Adrenal gland (tissue), 12 donors: ENCODE results near the gene ARHGAP40. TPM values are rescaled to one million over a fixed set of nuclear protein-coding genes. Genes with fewer than 3 reads are reported as not detected.

Experiments
- DNase-seq, 7 donors: peaks; one replicate each; pipeline ENCODE4 v3.0.0-alpha.2; 2019 to 2020
- H3K27ac ChIP-seq, 5 donors: fragments of 200-600 bp; sonication (generic) in 4 of 5; 1 replicate in 3 of 5; 2 replicates in 2 of 5; pipeline versions ENCODE4 v1.5.1 to v1.8.0; 2016 to 2020; ENCODE audit warnings: mild to moderate bottlenecking in 1 of 5
- H3K27me3 ChIP-seq: fragments of 200-600 bp; 2 replicates; pipeline ENCODE4 v1.8.0; 2021
- H3K36me3 ChIP-seq, 2 donors: fragments of 200-600 bp; replicated peaks in 1 of 2; 1 replicate in 1 of 2; 2 replicates in 1 of 2; pipeline versions ENCODE4 v1.5.1 to v1.8.0; 2018 to 2022
- H3K4me1 ChIP-seq, 2 donors: fragments of 200-600 bp; replicated peaks in 1 of 2; 1 replicate in 1 of 2; 2 replicates in 1 of 2; pipeline versions ENCODE4 v1.5.1 to v1.8.0; 2018 to 2021
- H3K4me3 ChIP-seq, 4 donors: fragments of 200-600 bp; sonication (generic) in 3 of 4; one replicate each; pipeline ENCODE4 v1.5.1; 2016 to 2018
- H3K9me3 ChIP-seq, 3 donors: fragments of 200-600 bp; sonication (generic) in 1 of 3; replicated peaks in 1 of 3; 1 replicate in 2 of 3; 2 replicates in 1 of 3; pipeline versions ENCODE4 v1.5.1 to v1.8.0; 2016 to 2021
- POLR2A ChIP-seq, 2 donors: fragments of 450-650 bp; IDR thresholded peaks; one replicate each; pipeline ENCODE4 v1.6.1; 2017; ENCODE audit warnings: antibody characterized with exemption in 2 of 2, mild to moderate bottlenecking in 2 of 2, moderate library complexity in 1 of 2
- WGBS, 4 donors: extraction: QIAGEN DNeasy Blood & Tissue Kit in 2 of 4; methylation state at CpG; one replicate each; pipeline versions ENCODE4 v1.1.5 to v1.1.7; 2013 to 2017; 5-methylcytosine and 5-hydroxymethylcytosine counted together
- intact Hi-C, 2 donors: fragments of 100-400 bp; cut with DNase I; formaldehyde crosslinking; loops; one replicate each; pipeline versions ENCODE4 v1.14.1 to v1.15.0; 2022 to 2023
- polyA plus RNA-seq, 3 donors: library from polyadenylated mRNA; stranded (reverse); fragments of 200-250 nt in 2 of 3; fragments of 350-450 nt in 1 of 3; fragmentation: Illumina TruSeq in 1 of 3; extraction: RNeasy Lipid Tissue Mini Kit (QIAGEN cat#74804) in 1 of 3; gene quantifications; one replicate each; pipeline ENCODE4 v1.2.3, GENCODE V29; 2013 to 2014
- total RNA-seq, 9 donors: library from RNA; depleted of rRNA in 4 of 9; stranded (reverse); fragments of >200 nt in 4 of 9; fragments of 120-200 nt in 1 of 9; fragmentation: NEBNext Ultra II Directional in 1 of 9; extraction: Animal tissue kit (Norgen Biotek cat#: 25700) in 1 of 9; gene quantifications; one replicate each; pipeline versions ENCODE4 v1.1.0 to v1.2.4, GENCODE V29; 2013 to 2023
- TF ChIP-seq, protein P1 (sequence below), 6 experiments: fragments of 450-650 bp in 4 of 6; fragments of 200-600 bp in 2 of 6; sonication (generic) in 1 of 6; IDR thresholded peaks; 1 replicate in 5 of 6; 2 replicates in 1 of 6; pipeline versions ENCODE4 v1.5.1 to v1.8.0; 2016 to 2021; ENCODE audit warnings: antibody characterized with exemption in 6 of 6, mild to moderate bottlenecking in 2 of 6, moderate library complexity in 1 of 6
- donor health status: healthy with polysubstance abuse.
- donor health status: Bipolar disorder and iron deficiency.
- donor health status: DM: yes; HTN: yes; CAD: no.
- donor health status: DM: no; HTN: no; CAD: no.
- donor health status: DM: no; HTN: no; CAD: no.
- donor health status: DM: yes; HTN: yes; CAD: no.

Gene ARHGAP40
- total and polyA plus RNA-seq, 12 donors, result 0.08 TPM; not detected in 11

DNA sequence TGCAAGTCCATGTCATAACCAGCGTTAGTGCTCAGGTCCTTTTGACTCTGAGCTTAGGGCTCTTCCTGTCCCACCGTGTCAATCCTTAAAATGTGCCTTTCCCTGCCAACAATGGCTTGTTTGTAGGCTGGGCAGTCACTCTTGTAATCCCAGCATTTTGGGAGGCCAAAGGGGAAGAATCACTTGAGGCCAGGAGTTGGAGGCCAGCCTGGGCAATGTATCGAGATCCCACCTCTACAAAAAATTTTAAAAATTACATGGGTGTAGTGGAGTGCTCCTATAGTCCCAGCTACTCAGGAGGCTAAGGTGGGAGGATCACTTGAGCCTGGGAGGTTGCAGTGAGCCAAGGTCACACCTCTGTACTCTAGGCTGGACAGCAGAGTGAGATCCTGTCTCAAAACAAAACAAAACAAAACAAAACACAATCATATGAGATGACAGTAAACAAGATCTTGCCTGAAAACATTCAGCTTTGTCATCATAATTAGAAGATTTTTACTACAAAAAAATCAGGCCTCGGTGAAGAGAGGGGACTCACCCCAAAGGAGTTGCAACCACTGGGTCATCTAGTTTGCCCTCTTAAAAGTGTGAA is 70.2 kb downstream of the ARHGAP40 start:
- peak in 1 of 7 donors; percentile 2 for DNase-seq
- H3K27ac ChIP-seq, result no peak overlapping the region
- H3K4me1 ChIP-seq, result peaks cover 9 to 11% of the 10 kb centered on the region in 2 donors
- TF ChIP-seq POLR2A (IDR thresholded peaks at IDR 0.05), result no peak
- no peaks in the 10 kb centered on the region for H3K36me3 ChIP-seq
- H3K4me3 ChIP-seq, result no peak overlapping the region
- intact Hi-C loops, result no loop called here
- WGBS, 4 donors, result 62 to 74% (median 65%) methylated on average over 4 of the region's 4 CpGs
- no peaks in the 10 kb centered on the region for H3K9me3 ChIP-seq
- peaks cover 22% of the 10 kb centered on the region for H3K27me3 ChIP-seq

DNA sequence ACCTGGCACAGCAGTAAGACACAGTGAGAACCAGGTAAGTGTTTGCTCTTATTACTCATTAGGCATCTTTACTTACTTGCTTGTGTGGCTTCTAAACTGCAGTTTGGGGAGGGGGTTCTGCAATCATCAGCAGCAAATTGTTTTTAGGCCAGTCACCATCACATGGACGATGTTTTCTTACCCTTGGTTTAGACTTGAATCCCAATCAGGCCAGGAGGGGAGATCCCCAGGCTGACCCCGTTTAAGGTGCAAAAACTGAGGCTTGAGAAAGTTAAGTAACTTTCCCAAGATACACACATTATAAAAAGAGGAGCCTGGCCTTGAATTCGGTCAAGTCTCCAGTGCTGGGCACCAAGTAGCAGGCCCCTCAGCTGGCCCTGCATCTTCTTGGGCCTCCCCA is 70.9 kb downstream of the ARHGAP40 start:
- H3K27ac ChIP-seq, result no peak overlapping the region
- peaks cover 9 to 10% of the 10 kb centered on the region in 2 donors for H3K4me1 ChIP-seq
- H3K27me3 ChIP-seq, result peaks cover 22% of the 10 kb centered on the region
- no peaks in the 10 kb centered on the region for H3K9me3 ChIP-seq
- no peak overlapping the region for H3K4me3 ChIP-seq
- 47 to 65% (median 60%) methylated on average over 3 of the region's 3 CpGs for WGBS, 4 donors
- DNase-seq, result no peak
- no peaks in the 10 kb centered on the region for H3K36me3 ChIP-seq
- intact Hi-C loops, result no loop called here
- TF ChIP-seq POLR2A (IDR thresholded peaks at IDR 0.05), result no peak
- TF ChIP-seq, protein P1, sequence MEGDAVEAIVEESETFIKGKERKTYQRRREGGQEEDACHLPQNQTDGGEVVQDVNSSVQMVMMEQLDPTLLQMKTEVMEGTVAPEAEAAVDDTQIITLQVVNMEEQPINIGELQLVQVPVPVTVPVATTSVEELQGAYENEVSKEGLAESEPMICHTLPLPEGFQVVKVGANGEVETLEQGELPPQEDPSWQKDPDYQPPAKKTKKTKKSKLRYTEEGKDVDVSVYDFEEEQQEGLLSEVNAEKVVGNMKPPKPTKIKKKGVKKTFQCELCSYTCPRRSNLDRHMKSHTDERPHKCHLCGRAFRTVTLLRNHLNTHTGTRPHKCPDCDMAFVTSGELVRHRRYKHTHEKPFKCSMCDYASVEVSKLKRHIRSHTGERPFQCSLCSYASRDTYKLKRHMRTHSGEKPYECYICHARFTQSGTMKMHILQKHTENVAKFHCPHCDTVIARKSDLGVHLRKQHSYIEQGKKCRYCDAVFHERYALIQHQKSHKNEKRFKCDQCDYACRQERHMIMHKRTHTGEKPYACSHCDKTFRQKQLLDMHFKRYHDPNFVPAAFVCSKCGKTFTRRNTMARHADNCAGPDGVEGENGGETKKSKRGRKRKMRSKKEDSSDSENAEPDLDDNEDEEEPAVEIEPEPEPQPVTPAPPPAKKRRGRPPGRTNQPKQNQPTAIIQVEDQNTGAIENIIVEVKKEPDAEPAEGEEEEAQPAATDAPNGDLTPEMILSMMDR (IDR thresholded peaks at IDR 0.05), result no peak

DNA sequence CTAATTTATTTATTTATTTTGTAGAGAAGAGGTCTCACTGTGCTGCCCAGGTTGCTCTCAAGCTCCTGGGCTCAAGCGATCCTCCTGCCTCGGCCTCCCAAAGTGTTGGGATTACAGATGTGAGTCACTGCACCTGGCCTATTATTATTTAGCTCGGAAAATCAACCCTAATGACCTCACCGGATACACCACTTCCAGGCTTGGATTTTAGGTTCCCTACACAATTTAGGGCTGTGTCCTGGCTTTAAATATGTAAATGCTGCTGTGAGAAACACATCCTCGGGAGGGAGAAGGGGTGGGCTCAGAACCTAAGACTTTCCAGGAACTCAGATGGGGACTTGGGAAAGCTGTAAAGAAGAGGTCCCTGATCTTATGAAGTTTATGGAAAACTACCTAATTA is 71.7 kb downstream of the ARHGAP40 start:
- intact Hi-C loops, result no loop called here
- Histone ChIP-seq H3K4me1 (peaks cover 9 to 10% of the 10 kb centered on the region in 2 donors), H3K27ac (no peak overlapping the region), H3K4me3 (no peak overlapping the region), H3K36me3 (no peaks in the 10 kb centered on the region), H3K9me3 (no peaks in the 10 kb centered on the region), H3K27me3 (peaks cover 22% of the 10 kb centered on the region)
- TF ChIP-seq, protein P1 (IDR thresholded peaks at IDR 0.05), result no peak
- no peak for TF ChIP-seq POLR2A (IDR thresholded peaks at IDR 0.05)
- no peak for DNase-seq
- 47 to 49% (median 48%) methylated on average over 5 of the region's 5 CpGs for WGBS, 4 donors

DNA sequence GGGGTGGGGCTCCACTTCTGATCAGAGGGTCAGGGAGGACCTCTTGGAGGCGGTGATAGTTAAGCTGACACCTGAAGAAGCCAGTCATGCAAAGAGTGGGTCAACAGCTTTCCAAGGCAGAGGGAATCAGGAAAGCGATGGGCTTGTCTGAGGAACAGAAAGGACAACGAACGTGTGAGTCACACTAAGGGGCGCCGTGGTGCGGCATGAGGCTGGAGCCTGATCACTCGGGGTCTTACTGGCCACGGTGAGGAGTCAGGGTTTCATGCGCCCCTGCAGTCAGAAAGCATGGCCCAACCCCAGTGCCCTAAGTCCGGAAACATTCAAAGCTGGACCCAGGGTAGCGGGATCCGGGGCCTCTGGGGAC is 72.1 kb downstream of the ARHGAP40 start:
- 1 to 3% (median 2%) methylated on average over 9 to 13 of the region's 13 CpGs for WGBS, 4 donors
- Histone ChIP-seq H3K36me3 (no peaks in the 10 kb centered on the region), H3K4me3 (peak overlapping the region in 2 of 4 donors; percentile 16 to 46), H3K4me1 (peaks cover 9 to 10% of the 10 kb centered on the region in 2 donors), H3K27ac (no peak overlapping the region), H3K9me3 (no peaks in the 10 kb centered on the region), H3K27me3 (peaks cover 22% of the 10 kb centered on the region)
- intact Hi-C loops, result no loop called here
- TF ChIP-seq, protein P1 (IDR thresholded peaks at IDR 0.05), result no peak
- TF ChIP-seq POLR2A (IDR thresholded peaks at IDR 0.05), result no peak
- no peak for DNase-seq
